Fibroblast of lung (primary cell): ENCODE results near the gene ARMH4. TPM values are rescaled to one million over a fixed set of nuclear protein-coding genes. Genes with fewer than 3 reads are reported as not detected.

Experiments used
- DNase-seq, 2 donors: peaks; one replicate each; pipeline versions ENCODE4 v3.0.0 to v3.0.0-alpha.2; 2010; ENCODE audit warnings: low read depth in 2 of 2
- H2AFZ ChIP-seq: 2 replicates; pipeline ENCODE4 v1.5.1; 2012; ENCODE audit warnings: low read length, control low read depth, inconsistent platforms
- H3K27ac ChIP-seq: 2 replicates; pipeline ENCODE4 v1.5.1; 2011; ENCODE audit warnings: low read length, control low read depth; ENCODE audit not compliant: insufficient read depth
- H3K27me3 ChIP-seq: 2 replicates; pipeline ENCODE4 v1.5.1; 2011; ENCODE audit warnings: mild to moderate bottlenecking, low read length; ENCODE audit not compliant: control insufficient read depth, insufficient read depth
- H3K36me3 ChIP-seq: 2 replicates; pipeline ENCODE4 v1.5.1; 2011; ENCODE audit warnings: low read length; ENCODE audit not compliant: control insufficient read depth, insufficient read depth
- H3K4me1 ChIP-seq: 2 replicates; pipeline ENCODE4 v1.5.1; 2011; ENCODE audit warnings: low read length; ENCODE audit not compliant: control insufficient read depth, insufficient read depth; ENCODE audit errors: extremely low read depth
- H3K4me2 ChIP-seq: 2 replicates; pipeline ENCODE4 v1.5.1; 2011; ENCODE audit warnings: low read length, control low read depth; ENCODE audit not compliant: insufficient read depth; ENCODE audit errors: extremely low read depth
- H3K4me3 ChIP-seq, 4 experiments: fragments of 200-600 bp in 1 of 4; sonication (generic) in 1 of 4; replicated peaks in 1 of 4; 2 replicates each; pipeline ENCODE4 v1.5.1; 2011 to 2016; ENCODE audit warnings: low read length in 4 of 4, low read depth in 3 of 4, mild to moderate bottlenecking in 3 of 4, control low read depth in 2 of 4, inconsistent platforms in 1 of 4, mixed read lengths in 1 of 4; ENCODE audit not compliant: insufficient read depth in 1 of 4; ENCODE audit errors: control extremely low read depth in 1 of 4
- H3K79me2 ChIP-seq: 2 replicates; pipeline ENCODE4 v1.5.1; 2012; ENCODE audit warnings: mild to moderate bottlenecking, low read length, inconsistent platforms; ENCODE audit not compliant: control insufficient read depth, insufficient read depth
- H3K9ac ChIP-seq: 2 replicates; pipeline ENCODE4 v1.5.1; 2011; ENCODE audit warnings: mild to moderate bottlenecking, low read length, control low read depth; ENCODE audit not compliant: insufficient read depth
- H3K9me3 ChIP-seq: 2 replicates; pipeline ENCODE4 v1.5.1; 2012; ENCODE audit warnings: low read depth, low read length; ENCODE audit not compliant: control insufficient read depth, insufficient read depth
- H4K20me1 ChIP-seq: 2 replicates; pipeline ENCODE4 v1.5.1; 2011; ENCODE audit warnings: low read length; ENCODE audit not compliant: control insufficient read depth, insufficient read depth; ENCODE audit errors: extremely low read depth
- CTCF ChIP-seq, 2 donors: IDR thresholded peaks in 1 of 2; conservative IDR thresholded peaks in 1 of 2; 1 replicate in 1 of 2; 2 replicates in 1 of 2; pipeline ENCODE4 v1.5.1; 2011 to 2012; ENCODE audit warnings: low read length in 2 of 2, control low read depth in 1 of 2, inconsistent platforms in 1 of 2, low read depth in 1 of 2, mild to moderate bottlenecking in 1 of 2
- EZH2 ChIP-seq: IDR thresholded peaks from 2 replicates; pipeline ENCODE4 v1.5.1; 2012; ENCODE audit warnings: low read length, control low read depth, mild to moderate bottlenecking; ENCODE audit errors: missing control alignments
- polyA plus RNA-seq, 2 donors: library from polyadenylated mRNA; depleted of rRNA in 1 of 2; stranded (reverse) in 1 of 2; unstranded in 1 of 2; fragments of >200 nt; gene quantifications; 2 replicates each; pipeline ENCODE4 v1.2.1, GENCODE V29; 2011 to 2012; ENCODE audit warnings: missing spikeins in 1 of 2
- total RNA-seq: library from RNA; depleted of rRNA; stranded (reverse); fragments of >200 nt; gene quantifications from 2 replicates; pipeline ENCODE4 v1.2.1, GENCODE V29; 2014

Gene ARMH4
- total and polyA plus RNA-seq, 2 donors (not counting 1 experiment from before 2014, with no cell fraction given): 6.3 to 6.8 TPM

GRCh38 chr14:58145936-58146335 lies 6.1 kb downstream of the ARMH4 start:
- TF ChIP-seq EZH2: no peak
- TF ChIP-seq CTCF (conservative IDR thresholded peaks at IDR 0.05 in 1 of 2, IDR thresholded peaks at IDR 0.05 in 1 of 2; ENCODE audit: low read depth in 1 of 2, low read length in 2 of 2): no peak
- peaks cover 8% of the 10 kb centered on the region for H3K27me3 ChIP-seq
- H3K9me3 ChIP-seq: no peaks in the 10 kb centered on the region
- H3K36me3 ChIP-seq: no peaks in the 10 kb centered on the region
- no peak overlapping the region for H3K4me2 ChIP-seq
- peaks cover 1% of the 10 kb centered on the region for H4K20me1 ChIP-seq
- DNase-seq: no peak
- no peak overlapping the region for H2AFZ ChIP-seq
- H3K9ac ChIP-seq: no peak overlapping the region
- H3K4me1 ChIP-seq: no peaks in the 10 kb centered on the region
- no peak overlapping the region for H3K27ac ChIP-seq
- no peaks in the 10 kb centered on the region for H3K79me2 ChIP-seq
- no peak overlapping the region for H3K4me3 ChIP-seq

- Histone ChIP-seq H3K4me1 (no peaks in the 10 kb centered on the region), H3K79me2 (no peaks in the 10 kb centered on the region), H3K27ac (no peak overlapping the region), H3K36me3 (no peaks in the 10 kb centered on the region), H4K20me1 (no peaks in the 10 kb centered on the region), H2AFZ (no peak overlapping the region), H3K9ac (no peak overlapping the region), H3K4me2 (no peak overlapping the region), H3K9me3 (no peaks in the 10 kb centered on the region), H3K27me3 (no peaks in the 10 kb centered on the region), H3K4me3 (no peak overlapping the region)
- no peak for DNase-seq
- TF ChIP-seq CTCF (conservative IDR thresholded peaks at IDR 0.05 in 1 of 2, IDR thresholded peaks at IDR 0.05 in 1 of 2; ENCODE audit: low read depth in 1 of 2, low read length in 2 of 2): no peak
- TF ChIP-seq EZH2: no peak
These were observed 8.9 kb downstream of the ARMH4 start for GRCh38 chr14:58143106-58143505.

DNA sequence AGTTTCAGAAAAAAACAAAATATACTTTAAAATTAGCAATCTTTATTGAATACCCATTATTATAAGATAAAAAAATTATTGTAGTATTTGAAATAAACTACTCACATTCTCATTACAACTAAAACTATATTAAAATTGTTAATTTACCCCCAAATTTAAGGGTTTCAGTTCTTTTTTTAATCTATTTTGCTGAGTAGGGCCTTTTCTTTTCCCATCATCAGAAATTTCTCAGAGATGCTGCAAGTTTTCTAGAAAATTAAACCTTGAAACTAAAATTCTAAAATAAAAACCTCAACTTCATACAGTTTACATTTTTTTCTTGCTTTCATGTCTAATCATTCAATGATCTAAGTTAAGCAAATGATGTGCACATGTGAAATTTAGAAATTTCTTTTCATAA lies 10.1 kb downstream of the ARMH4 start:
- no peaks in the 10 kb centered on the region for H3K9me3 ChIP-seq
- TF ChIP-seq EZH2 (no peak), CTCF (conservative IDR thresholded peaks at IDR 0.05 in 1 of 2, IDR thresholded peaks at IDR 0.05 in 1 of 2; ENCODE audit: low read depth in 1 of 2, low read length in 2 of 2) (no peak)
- H3K79me2 ChIP-seq: no peaks in the 10 kb centered on the region
- no peak overlapping the region for H3K9ac ChIP-seq
- no peaks in the 10 kb centered on the region for H3K4me1 ChIP-seq
- no peak for DNase-seq
- H3K4me3 ChIP-seq: no peak overlapping the region
- H3K27me3 ChIP-seq: no peaks in the 10 kb centered on the region
- no peaks in the 10 kb centered on the region for H4K20me1 ChIP-seq
- H3K27ac ChIP-seq: no peak overlapping the region
- H3K4me2 ChIP-seq: no peak overlapping the region
- H3K36me3 ChIP-seq: no peaks in the 10 kb centered on the region
- H2AFZ ChIP-seq: no peak overlapping the region
